GM21529 (cell line): ENCODE measurements around the gene CNTN5.
A peak's percentile ranks its signal among the peaks of the same experiment; 100 is the strongest.
"Not testable (repeated sequence)": the region's sequence is repeated elsewhere in the genome, so short reads cannot be mapped to it uniquely, and the experiment has no call there.

Experiments used
- ATAC-seq: cut with Tn5 transposase; IDR thresholded peaks from one replicate; pipeline ENCODE4 v1.9.1; 2021; ENCODE audit not compliant: unreplicated experiment

Gene CNTN5

DNA sequence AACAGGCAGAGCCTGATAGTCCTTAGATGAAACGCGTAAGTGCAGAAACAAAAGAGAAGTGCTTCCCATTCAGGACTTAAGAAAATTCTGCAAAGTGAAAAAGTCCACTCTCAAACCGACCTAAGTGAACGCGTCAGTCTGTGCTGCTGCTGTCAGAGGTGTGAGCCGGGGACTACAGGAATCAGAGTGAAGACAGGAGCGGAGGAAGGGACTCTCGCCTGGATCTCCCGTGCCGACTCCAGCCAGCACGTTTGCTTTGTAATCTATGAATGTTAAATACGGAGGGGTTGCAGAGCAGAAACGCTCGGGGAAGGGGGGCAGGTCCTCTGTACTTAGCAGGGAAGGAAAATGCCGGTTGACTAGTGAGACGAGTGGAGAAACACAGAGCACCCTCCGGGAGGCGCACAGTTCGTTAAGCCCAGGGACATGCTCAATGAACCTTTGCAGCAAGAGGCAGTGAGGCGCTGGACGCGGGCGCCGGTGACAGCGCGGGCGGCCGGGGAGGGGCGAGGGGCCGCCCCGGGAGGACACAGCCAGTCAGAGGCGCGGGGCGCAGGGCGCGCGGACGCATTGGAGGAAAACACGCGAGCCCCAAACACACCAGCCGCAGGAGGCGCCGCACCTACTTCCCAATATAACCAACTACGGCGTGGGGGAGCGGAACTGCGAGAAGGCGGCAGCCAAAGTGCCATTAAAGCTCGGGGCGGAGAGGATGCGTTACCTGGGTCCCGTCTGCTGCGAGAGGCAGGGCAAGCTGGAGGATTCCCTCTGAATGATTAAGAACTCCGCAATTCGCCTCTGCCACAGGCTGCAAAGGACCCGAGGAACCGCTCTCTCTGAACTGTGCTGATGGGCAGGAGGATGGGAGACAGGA is at the start of gene CNTN5:
Gene CNTN5 (plus strand): TSS at position 598 of the 874 bp plus-strand sequence.
- ATAC-seq = peak; percentile 38

- ATAC-seq = no peak
Measured at GRCh38 chr11:98979205-98979604, 41.5 kb upstream of the CNTN5 start.

DNA sequence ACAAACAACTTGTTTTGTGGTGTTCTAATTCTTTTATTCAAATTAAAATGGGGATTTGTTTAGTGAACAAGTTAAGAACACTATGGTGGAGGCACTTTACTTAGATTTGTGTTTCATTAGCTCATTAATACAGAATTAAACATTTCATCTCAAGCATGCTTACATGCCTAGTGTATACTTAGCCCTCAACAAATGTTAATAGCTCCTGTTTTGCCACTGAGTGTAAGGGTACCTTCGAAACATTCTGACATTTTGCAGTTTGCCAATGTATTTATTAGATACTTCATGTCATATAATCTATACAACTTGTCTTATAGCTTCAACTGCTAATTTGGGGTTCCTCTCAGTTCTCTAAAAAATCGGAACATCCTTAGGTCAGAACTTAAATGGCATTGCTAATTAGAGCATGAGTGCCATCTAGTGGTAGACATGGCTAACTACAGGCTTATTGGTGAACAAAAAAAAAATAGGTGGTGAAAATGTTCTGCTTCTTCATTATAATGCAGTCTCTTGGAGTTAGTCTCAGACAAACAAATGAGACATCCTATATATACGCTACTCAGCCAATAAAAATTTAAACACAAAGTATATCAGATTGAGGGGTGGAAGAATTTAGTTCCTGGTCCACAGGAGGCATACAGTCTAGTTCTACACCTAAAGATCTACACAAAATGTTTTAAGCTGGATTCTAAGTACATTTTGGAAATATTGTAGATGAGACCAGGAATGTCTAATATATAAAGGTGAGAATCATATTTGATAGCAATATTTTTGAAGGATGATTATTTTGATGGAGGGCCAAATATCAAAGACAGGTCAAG is 4.9 kb upstream of the CNTN5 start:
- ATAC-seq = peak; percentile 74

- ATAC-seq = no peak
Measured at GRCh38 chr11:99019696-99020095, 1.1 kb upstream of the CNTN5 start.

GRCh38 chr11:99037057-99037456 is 16.3 kb downstream of the CNTN5 start:
- no peak for ATAC-seq

- no peak for ATAC-seq
Measured at GRCh38 chr11:99063331-99063730, 42.6 kb downstream of the CNTN5 start.

DNA sequence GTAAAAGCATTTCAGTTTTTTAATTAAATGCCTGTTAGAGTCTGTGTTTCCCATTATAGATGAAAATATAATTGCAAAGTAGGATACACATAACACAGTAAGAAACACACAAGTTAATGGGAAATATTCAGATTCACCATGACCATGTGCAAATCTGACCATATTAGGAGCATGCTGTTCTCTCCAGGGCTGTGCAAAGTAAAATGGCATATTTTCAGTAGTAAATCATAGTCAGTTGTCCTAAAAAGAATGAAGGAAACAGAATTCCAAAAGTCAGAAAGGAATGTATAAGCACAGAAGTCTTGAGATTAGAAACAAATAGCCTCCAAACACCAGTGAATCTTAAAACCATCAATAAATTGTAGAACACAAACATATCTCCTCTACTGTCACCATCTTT is 44.4 kb downstream of the CNTN5 start:
- no peak for ATAC-seq

- no peak for ATAC-seq
Measured at GRCh38 chr11:99066618-99067317, 46.0 kb downstream of the CNTN5 start.

GRCh38 chr11:99068832-99069231 is 48.1 kb downstream of the CNTN5 start:
- peak; percentile 38 for ATAC-seq

DNA sequence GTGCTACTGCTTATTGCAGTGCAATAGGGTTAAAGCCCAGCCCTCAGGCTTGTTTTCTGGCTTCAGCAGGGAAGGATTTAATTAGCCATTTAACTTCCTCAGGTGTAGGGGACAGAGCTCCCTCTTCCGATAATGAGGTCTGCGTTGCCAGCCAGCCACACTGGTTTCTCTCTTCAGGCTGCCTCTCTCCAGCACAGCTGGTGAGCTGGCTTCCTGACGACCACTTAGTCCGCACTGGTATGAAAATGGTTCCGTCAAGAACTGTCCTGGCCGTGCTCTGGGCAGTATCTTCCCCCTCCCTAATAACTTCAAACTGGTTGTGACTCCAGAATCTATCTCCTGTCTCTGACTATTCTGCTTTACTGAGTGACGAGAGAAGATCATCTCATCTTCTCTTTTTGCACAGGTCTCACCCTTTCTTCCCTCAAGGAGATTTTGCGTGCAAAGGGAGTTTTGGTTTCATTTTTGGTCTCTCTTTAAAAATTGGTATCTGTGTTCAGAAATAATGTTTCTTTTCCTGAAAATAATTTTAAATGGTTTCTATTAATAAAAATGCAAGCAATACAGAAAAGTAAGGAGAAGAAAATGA is 49.2 kb downstream of the CNTN5 start:
- peak; percentile 78 for ATAC-seq

GRCh38 chr11:99079576-99079975 is 58.8 kb downstream of the CNTN5 start:
- ATAC-seq = no peak

DNA sequence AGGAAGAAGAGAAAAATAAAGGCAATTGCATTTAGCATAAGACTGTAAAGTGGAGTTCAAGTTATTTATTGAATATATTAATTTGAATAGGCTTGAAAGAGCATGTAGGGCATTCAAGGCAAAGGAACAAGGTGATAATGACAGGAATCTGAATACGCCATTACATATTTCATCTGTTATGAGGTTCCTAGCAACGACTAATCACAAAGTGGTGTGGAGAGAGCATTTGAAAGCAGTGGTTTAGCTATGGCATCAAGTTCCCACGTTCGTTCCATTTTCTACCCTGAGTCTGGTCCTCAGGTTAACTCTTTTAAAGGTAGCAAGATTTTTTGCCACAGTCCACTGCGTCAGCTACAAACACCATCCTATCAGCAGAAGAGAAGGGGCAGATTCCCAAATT is 59.4 kb downstream of the CNTN5 start:
- ATAC-seq = no peak

DNA sequence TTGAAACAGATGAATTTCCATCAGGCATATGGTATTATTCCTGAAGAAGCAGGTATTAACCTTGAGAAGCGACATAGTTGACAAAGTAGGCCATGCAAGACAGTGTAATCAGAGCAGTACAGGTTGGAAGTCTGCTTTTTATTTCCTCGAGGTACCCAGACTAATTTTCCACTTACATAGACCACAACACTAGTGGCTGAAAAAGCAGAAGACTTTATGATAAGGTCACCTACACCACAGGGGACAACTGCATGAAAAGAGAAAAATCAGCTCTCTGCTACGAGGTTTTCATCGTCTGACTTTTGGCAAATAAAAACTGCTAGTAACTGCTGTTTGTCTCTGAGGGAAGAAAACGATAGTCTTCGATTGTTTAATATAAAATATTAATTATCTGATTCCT is 77.5 kb downstream of the CNTN5 start:
- ATAC-seq = no peak

GRCh38 chr11:99098751-99099150 is 78.0 kb downstream of the CNTN5 start:
- ATAC-seq = peak; percentile 90

- no peak for ATAC-seq
Measured at GRCh38 chr11:99117603-99118002, 96.9 kb downstream of the CNTN5 start.

- ATAC-seq = not testable (repeated sequence)
Measured at GRCh38 chr11:99133862-99134261, 113.1 kb downstream of the CNTN5 start.

DNA sequence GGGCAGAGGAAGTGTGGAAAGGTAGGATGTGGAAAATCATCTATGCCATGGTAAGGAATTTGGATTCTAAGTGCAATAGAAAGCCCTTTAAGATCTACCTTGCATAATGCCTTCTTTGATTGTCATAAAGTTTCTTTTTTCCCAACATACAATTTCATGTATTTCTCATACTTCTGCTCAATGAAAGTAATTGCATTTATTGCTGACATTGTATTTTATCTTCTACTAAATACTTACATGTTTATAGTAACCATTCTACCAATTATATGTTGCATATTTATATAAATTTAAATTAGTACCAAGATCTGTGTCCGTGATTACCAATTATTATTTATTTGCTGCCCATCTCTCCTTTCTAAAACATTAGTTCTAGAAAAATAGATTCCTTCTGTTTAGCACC is 114.8 kb downstream of the CNTN5 start:
- no peak for ATAC-seq

- ATAC-seq = no peak
Measured at GRCh38 chr11:99142237-99142636, 121.5 kb downstream of the CNTN5 start.

DNA sequence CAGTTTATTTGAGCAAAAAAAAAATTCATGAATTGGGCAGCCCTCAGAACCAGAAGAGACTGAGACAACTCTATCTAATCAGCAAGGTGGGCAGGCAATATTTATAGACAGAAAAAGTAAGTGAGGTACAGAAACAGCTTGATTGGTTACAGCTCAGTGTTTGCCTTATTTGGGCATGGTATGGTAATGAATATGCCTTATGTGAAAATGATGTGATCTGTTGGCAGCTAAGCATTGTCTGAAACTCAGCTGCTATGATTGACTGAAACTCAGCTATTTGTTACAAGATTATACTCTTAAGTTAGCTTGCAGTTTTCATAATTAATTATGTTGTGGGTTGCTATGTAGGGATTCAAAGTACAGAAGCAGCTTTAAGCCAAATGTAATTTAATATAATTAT is 127.6 kb downstream of the CNTN5 start:
- ATAC-seq = no peak

DNA sequence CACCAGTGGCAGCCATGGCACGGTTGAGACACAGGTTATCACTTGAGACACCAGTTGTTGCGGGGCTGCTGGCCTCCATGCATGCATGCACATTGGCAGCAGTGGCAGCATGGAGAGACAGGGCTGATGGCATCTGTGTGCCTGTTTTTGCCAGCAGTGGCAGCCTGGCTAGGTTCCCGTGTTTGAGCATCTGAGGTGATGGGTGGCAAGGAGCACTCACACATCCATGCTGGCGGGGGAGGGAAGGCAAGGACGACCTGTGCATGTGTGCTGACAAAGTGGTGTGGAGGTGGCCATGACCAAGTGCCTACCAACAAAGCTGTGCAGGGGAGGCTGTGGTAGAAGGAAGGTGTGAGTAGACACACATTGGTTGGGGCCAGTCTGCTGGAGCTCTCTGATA is 133.5 kb downstream of the CNTN5 start:
- no peak for ATAC-seq

DNA sequence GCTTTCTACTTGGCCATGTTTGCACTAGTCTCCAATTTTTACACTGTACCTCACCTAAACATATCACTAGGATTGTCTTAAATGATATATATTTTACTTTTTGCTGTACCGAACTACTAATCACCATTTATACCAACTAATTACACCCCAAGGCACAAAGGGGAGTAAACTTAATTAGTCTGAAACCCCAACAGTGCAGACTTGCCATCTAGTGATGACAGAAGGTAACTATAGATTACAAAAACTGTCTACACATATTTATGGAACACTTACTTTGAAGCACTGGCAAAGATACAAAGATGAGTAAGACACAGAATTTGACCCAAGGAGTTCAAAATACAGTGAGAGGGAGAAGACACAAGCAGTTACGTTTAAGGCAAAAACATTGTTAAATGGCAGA is 139.7 kb downstream of the CNTN5 start:
- no peak for ATAC-seq
